GM18498 (cell line): ENCODE results near the gene URAD.

ENCODE experiments used
- ATAC-seq: cut with Tn5 transposase; IDR thresholded peaks from one replicate; pipeline ENCODE4 v1.9.1; 2021; ENCODE audit warnings: mild to moderate bottlenecking, moderate library complexity; ENCODE audit not compliant: unreplicated experiment

URAD gene

GRCh38 chr13:28000567-28000966, 12.1 kb upstream of the URAD start:
- ATAC-seq: no peak

- ATAC-seq: peak; percentile 48
These were observed 9.5 kb upstream of the URAD start for GRCh38 chr13:27997904-27998522.

- ATAC-seq: no peak
These were observed 3.4 kb upstream of the URAD start for GRCh38 chr13:27991881-27992280.

- no peak for ATAC-seq
These were observed 2.9 kb downstream of the URAD start for GRCh38 chr13:27985600-27985999.

GRCh38 chr13:27982361-27982760, 6.1 kb downstream of the URAD start:
- no peak for ATAC-seq

- no peak for ATAC-seq
These were observed 7.3 kb downstream of the URAD start for GRCh38 chr13:27981006-27981708.

- ATAC-seq: no peak
These were observed 8.1 kb downstream of the URAD start for GRCh38 chr13:27980280-27980998.

- ATAC-seq: no peak
These were observed 8.7 kb downstream of the URAD start for GRCh38 chr13:27979765-27980279.

DNA sequence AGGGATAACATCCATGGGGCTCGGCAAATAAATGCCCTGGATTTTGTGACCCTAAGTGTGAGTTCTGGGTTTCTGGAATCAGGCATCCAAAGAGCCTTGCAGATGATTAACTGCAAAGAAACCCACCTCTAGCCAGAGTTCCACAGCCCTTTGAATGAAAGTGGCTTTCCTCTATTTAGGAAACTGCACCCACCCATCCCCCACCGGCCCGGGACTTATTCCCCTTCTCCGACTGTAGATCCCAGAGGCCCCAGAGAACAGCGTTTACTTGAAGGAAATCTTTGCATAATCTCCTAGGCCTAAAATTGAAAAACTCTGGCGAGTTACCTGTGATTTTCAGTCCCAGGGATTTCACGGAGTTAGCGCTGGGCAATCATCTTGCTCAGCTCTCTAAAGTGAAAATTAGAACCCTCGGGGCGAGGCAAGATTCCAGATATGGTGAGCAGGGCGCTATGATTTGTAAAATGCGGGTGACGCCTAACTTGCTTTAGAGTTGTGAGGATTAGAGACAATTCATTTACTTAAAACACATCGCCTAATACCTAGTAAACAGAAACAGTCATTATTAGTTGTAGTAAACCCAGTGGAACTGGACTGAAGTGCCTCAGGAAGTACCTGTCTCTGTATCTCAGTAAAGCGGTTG, 9.4 kb downstream of the URAD start:
- no peak for ATAC-seq

- ATAC-seq: no peak
These were observed 10.1 kb downstream of the URAD start for GRCh38 chr13:27978301-27978968.

GRCh38 chr13:27977476-27978300, 10.8 kb downstream of the URAD start:
- ATAC-seq: no peak

DNA sequence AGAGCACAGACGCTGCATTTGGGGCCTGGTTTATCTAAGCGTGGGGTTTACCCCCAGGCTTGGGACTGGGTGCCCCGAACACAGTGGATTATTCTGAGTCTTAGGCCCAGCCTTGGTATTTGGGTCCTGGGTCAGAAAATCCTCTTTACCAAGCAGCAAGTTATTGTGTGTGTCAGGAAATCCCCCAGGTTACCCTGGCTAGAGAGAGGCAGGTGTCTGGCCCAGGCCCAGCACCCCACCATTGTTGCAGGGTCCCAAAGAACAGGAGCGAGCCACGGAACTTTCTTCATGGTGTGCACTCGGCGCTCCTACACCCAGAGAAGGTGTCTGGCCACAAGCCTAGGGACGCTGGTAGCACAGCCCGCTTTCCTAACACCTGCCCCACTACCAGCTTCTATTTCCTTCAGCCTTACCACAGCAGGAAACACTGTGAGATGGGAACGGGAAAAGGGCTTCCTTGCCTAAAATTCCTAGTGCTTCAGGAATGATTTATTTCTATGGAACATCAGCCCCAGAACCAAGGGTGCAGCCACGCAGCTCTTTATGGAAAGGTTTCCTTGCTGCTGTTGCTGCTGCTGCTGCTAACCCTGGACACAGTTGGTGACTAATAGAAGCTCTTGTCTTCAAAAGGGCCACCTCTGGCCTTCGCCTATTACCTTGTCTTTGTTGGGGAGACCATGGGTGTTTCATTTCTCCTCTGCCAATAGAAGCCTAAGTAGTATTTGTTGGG, 12.0 kb downstream of the URAD start:
- ATAC-seq: no peak

DNA sequence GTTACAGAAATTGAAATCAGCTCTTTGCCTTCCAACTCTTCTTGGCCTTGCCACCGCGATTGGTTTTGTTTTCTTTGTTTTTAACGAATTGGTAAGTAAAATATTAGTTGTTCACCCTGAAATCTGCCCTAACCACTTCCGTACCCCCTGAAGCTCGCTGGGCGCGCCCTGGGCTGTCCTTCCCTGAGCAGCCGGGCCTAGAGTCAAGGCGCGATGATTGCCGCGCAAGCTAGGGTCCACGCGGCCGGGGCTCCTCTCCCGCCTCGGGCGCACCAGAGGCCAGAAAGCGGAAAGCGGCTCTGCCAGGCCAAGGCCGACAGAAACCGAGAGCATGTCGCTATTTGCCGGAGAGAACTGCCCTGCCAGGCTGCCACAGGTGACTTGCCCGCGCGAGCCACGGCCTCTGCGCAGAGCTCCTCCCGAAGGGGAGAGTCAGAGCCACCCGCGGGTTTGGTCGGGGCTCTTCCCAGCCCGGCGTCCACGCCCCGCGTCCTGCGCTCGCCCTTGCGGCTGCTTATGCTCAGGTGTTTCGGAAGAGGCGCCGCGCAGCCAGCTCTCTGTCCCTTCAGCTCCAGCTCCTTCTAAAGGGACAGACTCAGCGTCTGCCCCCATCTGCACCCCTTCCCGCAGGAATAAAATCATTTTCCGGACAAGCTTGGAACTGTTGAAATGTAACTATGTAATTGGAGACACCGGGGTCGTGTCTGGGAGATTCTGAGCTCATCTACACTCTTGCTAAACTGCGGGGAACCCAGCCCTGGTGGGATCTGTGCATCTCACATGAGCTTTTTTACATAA, 12.7 kb downstream of the URAD start:
- ATAC-seq: no peak

DNA sequence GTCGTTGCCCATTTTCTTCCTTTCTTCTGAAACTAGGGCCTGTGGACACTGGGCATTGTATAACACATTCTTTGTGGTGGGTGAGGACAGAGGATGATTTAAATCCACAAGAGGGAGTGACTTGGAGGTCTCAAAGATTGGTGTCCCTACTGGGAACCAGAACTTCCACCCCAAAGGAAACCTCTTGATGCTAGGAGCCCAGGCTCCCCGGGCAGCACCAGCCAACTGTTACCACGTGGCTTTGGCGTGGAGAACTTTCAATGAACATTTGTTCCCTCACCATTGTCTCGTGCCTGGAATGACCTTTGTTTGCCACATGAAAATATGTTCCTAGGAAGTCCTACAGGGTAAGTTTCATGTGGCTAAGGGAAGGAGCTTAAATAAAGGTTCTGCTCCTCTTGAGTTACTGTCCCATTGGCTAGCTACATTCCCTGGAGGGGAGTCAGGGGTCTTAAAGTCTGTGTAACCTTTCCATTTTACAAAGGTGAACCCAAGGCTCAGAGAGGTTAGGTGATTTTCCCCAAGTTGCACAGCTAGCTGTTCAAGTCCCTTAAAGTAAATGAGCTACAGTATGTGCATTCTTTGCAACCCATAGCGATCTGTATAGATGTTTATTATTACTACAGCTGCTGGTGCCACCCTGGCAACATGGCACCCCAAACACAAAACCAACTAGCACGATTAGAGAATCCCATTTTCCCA, 14.4 kb downstream of the URAD start:
- ATAC-seq: no peak

DNA sequence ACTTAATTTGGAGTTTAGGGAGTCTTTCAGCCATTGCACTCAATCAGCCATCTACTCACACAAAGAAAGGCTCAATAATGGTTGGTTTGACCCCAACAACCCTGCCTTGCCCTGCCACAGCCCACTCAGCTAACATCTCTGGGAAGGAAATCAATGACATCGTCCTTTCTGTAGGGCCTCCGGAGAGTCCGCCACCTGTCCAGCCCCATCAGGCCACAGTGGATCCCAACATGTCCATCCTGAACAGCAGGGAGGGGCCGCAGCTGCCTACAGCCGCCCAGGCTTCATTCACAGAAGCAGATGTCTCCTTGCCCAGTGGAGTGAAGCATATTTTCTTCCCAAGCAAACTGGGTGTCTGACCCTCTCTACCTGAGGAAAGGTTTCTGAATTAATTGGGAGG, 15.2 kb downstream of the URAD start:
- ATAC-seq: no peak

DNA sequence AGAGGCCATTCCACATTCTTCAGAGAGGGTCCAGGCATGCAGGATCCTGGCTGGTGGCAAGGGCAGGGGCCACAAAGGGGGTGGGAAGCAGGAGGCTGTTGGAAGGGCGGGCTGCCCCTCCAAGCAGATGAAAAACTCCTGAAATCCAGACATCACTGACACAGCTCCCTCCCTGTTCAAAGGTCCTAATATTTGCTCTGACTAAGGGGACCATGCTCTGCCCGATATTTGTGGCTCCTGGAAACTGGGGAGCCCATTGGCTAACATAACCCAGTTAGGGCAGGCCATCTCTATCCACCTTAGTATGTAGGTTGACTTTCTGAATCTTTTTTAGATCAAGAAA, 16.0 kb downstream of the URAD start:
- ATAC-seq: no peak

GRCh38 chr13:27971776-27972477, 16.6 kb downstream of the URAD start:
- no peak for ATAC-seq
